Measurements from ENCODE around the gene PCNX2. TPM values are rescaled to one million over a fixed set of nuclear protein-coding genes. Genes with fewer than 3 reads are reported as not detected.

Gene PCNX2
- total and polyA plus RNA-seq, 2 of the 8 experiments (the other 6 are each of a cell fraction or from before 2014, with no cell fraction given) = 46.1 to 57.6 TPM

GRCh38 chr1:232985882-232986526, 309.5 kb downstream of the PCNX2 start:
- POLR2A ChIA-PET (ENCODE audit: partially characterized antibody) = interaction anchor here (1.3 kb wide), 1 partner anchor 11 kb away, joined by 3 read pairs; no protein-coding TSS in a partner anchor
- H3K56ac ChIP-seq (replicated peaks; ENCODE audit: insufficient read length, low read depth, low read length) = no peak overlapping the region
- H4K8ac ChIP-seq (ENCODE audit: extremely low read depth, insufficient read depth, low read length) = peak overlapping the region; percentile 45; the same call in 1 of the 2 replicates
- no peak overlapping the region for H3K9ac ChIP-seq (replicated peaks in 1 of 4; ENCODE audit: extremely low read depth in 1 of 4, low read depth in 3 of 4, low read length in 3 of 4)
- H2BK15ac ChIP-seq (ENCODE audit: low read length) = no peak overlapping the region
- H3K4me1 ChIP-seq (replicated peaks in 1 of 4; ENCODE audit: control insufficient read depth in 3 of 4, insufficient read depth in 4 of 4, low read length in 3 of 4) = no peaks in the 10 kb centered on the region
- no peak overlapping the region for H2AFZ ChIP-seq (ENCODE audit: low read length)
- no peaks in the 10 kb centered on the region for H4K20me1 ChIP-seq (replicated peaks in 1 of 2; ENCODE audit: control insufficient read depth in 1 of 2, insufficient read depth in 2 of 2, low read length in 2 of 2)
- H3K18ac ChIP-seq (ENCODE audit: extremely low read depth, low read length) = no peak overlapping the region
- H2AK5ac ChIP-seq (ENCODE audit: low read depth, low read length) = no peak overlapping the region
- no peaks in the 10 kb centered on the region; the same call in 1 of the 2 replicates for H3K79me1 ChIP-seq (ENCODE audit: low read depth, low read length)
- H3K27me3 ChIP-seq (replicated peaks in 1 of 4; ENCODE audit: control insufficient read depth in 3 of 4, extremely low read depth in 1 of 4, insufficient read depth in 3 of 4, low read length in 3 of 4) = no peaks in the 10 kb centered on the region
- H3K27ac ChIP-seq (ENCODE audit: low read depth, low read length) = no peak overlapping the region
- FAIRE-seq = no peak
- no peaks in the 10 kb centered on the region for H3K23me2 ChIP-seq (ENCODE audit: low read depth, low read length)
- H2BK12ac ChIP-seq (ENCODE audit: low read depth, low read length) = no peak overlapping the region
- H3K9me3 ChIP-seq (ENCODE audit: insufficient read depth in 2 of 2, low read depth in 1 of 2, low read length in 1 of 2) = no peaks in the 10 kb centered on the region
- no peak overlapping the region for H3K23ac ChIP-seq (ENCODE audit: insufficient read length)
- WGBS, 2 experiments (ENCODE audit: extremely low coverage in 1 of 2, insufficient coverage in 1 of 2, insufficient read length in 1 of 2, insufficient replicate concordance in 2 of 2, low coverage in 1 of 2, low lambda C conversion rate in 2 of 2, missing lambda C conversion rate in 1 of 2) = 94% methylated on average over 29 of the region's 31 CpGs; no CpG with 5 or more reads in 1 of the 2 experiments
- no peak overlapping the region for H3K4me3 ChIP-seq (ENCODE audit: extremely low read depth in 1 of 4, insufficient read depth in 2 of 4, low read depth in 3 of 4, low read length in 4 of 4)
- no peak overlapping the region for H3K14ac ChIP-seq (ENCODE audit: insufficient read length)
- H3K36me3 ChIP-seq (ENCODE audit: control insufficient read depth in 2 of 4, insufficient read depth in 4 of 4, low read length in 3 of 4) = peaks cover 0 to 7% (median 5%) of the 10 kb centered on the region in 4 experiments; a peak in 6 of 8 replicates
- H4K5ac ChIP-seq (ENCODE audit: insufficient read length, low read depth, low read length) = no peak overlapping the region
- no peak overlapping the region for H3K4me2 ChIP-seq (ENCODE audit: insufficient read depth in 1 of 2, low read depth in 2 of 2, low read length in 2 of 2)
- no peak overlapping the region for H2BK5ac ChIP-seq (ENCODE audit: low read depth, low read length)
- H2BK120ac ChIP-seq (replicated peaks; ENCODE audit: low read depth, low read length) = no peak overlapping the region
- H4K91ac ChIP-seq (replicated peaks; ENCODE audit: insufficient read length, low read length) = no peak overlapping the region
- no peak for DNase-seq (ENCODE audit: low read depth in 1 of 2, low spot score in 2 of 2)
- H3K79me2 ChIP-seq (ENCODE audit: control insufficient read depth in 1 of 2, insufficient read depth in 2 of 2, low read length in 2 of 2) = no peaks in the 10 kb centered on the region
- CTCF ChIA-PET (ENCODE audit: partially characterized antibody) = interaction anchor here (1.5 to 2.0 kb wide), 2 partner anchors 10 to 19 kb away, joined by 3 to 6 read pairs; no protein-coding TSS in a partner anchor
- no peak overlapping the region for H2BK20ac ChIP-seq (ENCODE audit: low read length)
- H3K4ac ChIP-seq (replicated peaks; ENCODE audit: insufficient read length, low read depth, low read length) = no peak overlapping the region
- no peak for TF ChIP-seq TEAD4 (IDR thresholded peaks at IDR 0.05; ENCODE audit: low read depth, low read length)
- no peak for TF ChIP-seq KDM1A (IDR thresholded peaks at IDR 0.05; ENCODE audit: borderline replicate concordance, low read length)
